GM11168 (cell line): ENCODE data around the gene SIN3A.
"Not testable (repeated sequence)": the region's sequence is repeated elsewhere in the genome, so short reads cannot be mapped to it uniquely, and the experiment has no call there.

Experiments
- in situ Hi-C: fragments of 300-500 bp; cut with MboI; formaldehyde crosslinking; loops from one replicate; pipeline ENCODE4 v1.12.0; 2022; ENCODE audit warnings: low sequenced_read_pairs; ENCODE audit not compliant: unreplicated experiment

The SIN3A gene

DNA sequence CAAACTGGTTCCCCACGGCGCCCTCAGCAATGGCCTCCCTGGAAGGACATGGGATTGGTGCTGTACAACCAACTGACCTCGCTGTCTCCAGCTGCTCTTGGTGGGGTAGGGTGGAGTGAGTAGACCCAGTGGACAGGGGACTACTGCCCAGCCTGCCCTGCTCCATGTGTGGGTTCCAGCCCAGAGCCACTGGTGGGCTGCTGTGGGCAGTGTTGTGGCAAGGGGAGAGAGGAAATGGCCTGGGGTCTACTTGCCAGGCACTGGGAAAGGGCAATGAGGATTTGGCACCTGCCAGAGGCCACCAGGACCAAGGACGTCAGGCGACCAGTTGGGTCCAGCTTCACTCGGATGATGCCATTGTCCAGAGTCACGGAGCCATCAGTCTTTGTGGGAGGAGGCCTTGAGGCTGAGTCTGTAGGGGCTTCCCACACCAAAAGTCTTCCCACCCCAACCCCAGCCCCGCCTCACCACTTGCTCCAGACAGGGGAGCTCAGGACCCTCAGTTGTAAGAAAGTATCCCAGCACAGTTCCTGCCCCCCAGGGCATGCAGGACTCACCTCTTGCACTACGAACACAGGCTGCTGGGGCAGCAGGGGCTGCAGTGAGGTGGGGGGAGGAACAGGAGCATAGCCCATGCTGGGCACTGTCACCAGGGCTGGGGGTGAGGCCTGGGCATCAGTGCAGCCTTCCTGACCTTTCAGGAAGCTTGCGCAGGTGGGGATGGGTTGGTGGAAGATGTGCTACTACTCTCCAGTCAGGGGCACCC, 92.5 kb downstream of the SIN3A start:
- in situ Hi-C loops: no loop called here

GRCh38 chr15:75357976-75358673, 93.4 kb downstream of the SIN3A start:
- in situ Hi-C loops: no loop called here

GRCh38 chr15:75356517-75356916, 95.0 kb downstream of the SIN3A start:
- in situ Hi-C loops: no loop called here

DNA sequence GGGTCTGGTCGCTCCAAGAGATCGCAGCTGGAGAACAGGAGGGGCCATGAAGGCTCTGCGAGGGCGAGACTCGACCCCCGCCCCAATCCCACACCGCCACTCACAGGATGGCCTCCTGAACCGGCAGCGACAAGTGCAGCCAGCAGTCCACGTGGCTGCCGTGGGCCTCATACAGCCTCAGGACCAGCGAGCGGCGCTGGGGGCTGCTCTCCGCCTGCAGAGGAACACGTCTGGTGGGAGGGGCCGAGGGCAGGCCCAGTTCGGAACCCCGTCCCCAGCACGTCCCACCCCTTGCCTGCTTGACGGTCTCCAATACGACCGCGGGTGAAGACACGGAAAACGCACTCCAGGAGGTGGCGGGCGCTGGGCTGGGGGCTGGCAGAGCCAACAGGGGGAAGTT, 95.5 kb downstream of the SIN3A start:
- in situ Hi-C loops: no loop called here

DNA sequence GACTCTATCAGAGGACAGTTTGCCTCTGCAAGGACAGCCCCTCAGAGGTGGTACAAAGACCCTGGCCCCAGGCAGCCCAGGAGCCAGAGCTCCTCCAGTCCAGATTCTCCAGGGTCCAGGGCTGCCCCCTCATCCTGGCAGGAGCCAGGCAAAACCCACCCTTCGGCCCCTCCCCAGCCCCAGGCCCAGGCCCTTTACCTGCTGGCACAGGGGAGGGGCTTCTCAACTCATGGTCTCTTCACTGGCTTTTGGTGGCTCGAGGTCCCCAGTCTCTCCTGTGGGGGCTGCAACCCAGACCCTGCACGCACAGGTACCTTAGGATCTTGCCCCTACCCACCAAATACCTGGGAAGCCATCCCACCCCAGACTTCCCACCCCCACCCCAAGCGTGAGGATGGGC, 96.1 kb downstream of the SIN3A start:
- in situ Hi-C loops: no loop called here

DNA sequence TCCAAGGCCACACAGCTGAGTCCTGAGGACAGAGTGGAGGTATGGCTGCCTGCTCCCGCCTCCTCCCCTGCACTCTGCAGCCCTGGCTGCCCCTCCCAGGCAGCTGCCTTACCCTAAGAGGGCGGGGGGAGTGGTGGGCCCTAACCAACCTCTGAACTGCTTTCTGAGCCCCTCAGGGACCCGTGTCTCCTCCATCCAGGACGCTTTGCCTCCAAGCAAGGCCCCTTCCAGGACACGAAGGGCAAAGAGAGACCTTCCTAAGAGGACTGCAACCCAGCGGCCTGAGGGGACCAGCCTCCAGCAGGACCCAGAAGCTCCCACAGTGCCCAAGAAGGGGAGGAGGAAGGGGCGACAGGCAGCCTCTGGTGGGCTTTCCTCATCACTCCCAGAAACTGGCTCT, 97.0 kb downstream of the SIN3A start:
- in situ Hi-C loops: no loop called here

- in situ Hi-C loops: no loop called here
Measured at GRCh38 chr15:75353604-75354003, 97.9 kb downstream of the SIN3A start.

DNA sequence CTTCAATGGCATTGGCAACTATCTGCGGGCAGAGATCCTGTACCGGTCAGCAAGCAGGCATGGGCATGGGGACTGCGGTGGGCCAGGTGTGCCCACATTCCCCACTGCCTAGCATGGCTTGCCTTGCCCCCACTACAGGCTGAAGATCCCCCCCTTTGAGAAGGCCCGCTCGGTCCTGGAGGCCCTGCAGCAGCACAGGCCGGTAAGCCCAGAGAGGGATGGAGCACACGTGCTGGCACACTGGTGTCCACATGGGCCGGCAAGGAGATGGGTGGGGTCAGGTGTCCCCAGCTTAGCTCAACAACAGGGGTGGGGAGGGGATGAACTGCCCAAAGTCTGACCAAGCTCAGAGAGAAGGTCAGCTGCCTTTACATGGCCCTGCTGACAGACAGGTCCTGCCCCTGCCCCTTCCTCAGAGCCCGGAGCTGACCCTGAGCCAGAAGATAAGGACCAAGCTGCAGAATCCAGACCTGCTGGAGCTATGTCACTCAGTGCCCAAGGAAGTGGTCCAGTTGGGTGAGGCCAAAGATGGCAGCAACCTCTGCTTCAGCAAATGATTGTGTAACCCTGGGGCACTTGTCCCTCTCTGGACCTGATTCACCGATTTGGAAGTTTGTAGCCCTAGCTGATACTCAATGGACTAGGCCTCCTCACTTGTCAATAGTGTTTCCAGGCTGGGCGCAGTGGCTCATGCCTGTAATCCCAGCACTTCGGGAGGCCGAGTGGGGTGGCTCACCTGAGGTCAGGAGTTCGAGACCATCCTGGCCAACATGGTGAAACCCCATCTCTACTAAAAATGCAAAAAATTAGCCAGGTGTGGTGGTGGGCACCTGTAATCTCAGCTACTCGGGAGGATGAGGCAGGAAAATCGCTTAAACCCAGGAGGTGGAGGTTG, 99.1 kb downstream of the SIN3A start:
- in situ Hi-C loops: no loop called here

- in situ Hi-C loops: no loop called here
Measured at GRCh38 chr15:75350601-75351361, 100.7 kb downstream of the SIN3A start.

GRCh38 chr15:75349851-75350588, 101.5 kb downstream of the SIN3A start:
- in situ Hi-C loops: no loop called here

DNA sequence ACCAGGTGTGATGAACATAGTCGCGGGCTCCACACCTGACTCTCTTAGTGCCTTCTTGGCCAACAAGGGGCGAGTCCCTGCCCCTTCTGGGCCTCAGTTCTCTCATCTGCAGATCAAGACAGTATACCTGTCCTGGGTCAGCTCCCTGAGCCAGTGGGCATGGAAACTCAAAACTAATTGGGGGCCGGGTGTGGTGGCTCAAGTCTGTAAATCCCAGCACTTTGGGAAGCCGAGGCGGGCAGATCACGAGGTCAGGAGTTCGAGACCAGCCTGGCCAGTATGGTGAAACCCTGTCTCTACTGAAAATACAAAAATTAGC, 102.2 kb downstream of the SIN3A start:
- in situ Hi-C loops: not testable (repeated sequence)

DNA sequence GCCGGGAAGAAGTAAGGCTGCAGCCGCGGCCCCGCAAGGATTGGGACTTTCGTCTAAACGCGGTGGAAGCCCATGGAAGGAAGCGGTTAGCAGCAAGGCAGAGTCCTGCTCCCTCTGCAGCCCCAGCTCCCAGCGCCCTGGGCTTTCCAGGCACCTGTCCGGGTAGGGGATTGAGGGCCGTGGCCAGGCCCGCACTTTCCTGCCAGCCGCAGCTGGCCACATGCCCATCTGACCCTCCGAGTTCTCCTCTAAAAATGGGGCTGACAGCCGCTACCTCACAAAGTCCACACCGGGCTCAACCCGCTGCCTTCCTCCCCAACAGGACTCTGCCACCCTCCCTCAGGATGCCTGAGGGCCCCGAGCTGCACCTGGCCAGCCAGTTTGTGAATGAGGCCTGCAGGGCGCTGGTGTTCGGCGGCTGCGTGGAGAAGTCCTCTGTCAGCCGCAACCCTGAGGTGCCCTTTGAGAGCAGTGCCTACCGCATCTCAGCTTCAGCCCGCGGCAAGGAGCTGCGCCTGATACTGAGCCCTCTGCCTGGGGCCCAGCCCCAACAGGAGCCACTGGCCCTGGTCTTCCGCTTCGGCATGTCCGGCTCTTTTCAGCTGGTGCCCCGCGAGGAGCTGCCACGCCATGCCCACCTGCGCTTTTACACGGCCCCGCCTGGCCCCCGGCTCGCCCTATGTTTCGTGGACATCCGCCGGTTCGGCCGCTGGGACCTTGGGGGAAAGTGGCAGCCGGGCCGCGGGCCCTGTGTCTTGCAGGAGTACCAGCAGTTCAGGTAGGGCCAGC, 102.7 kb downstream of the SIN3A start:
- in situ Hi-C loops: no loop called here

- in situ Hi-C loops: no loop called here
Measured at GRCh38 chr15:75348034-75348561, 103.4 kb downstream of the SIN3A start.

GRCh38 chr15:75347222-75348033, 104.1 kb downstream of the SIN3A start:
- in situ Hi-C loops: no loop called here

GRCh38 chr15:75346796-75347221, 104.7 kb downstream of the SIN3A start, which contains the start of gene NEIL1:
Gene NEIL1, plus strand, starts transcription at chr15:75347039. Its CDS starts 1,867 bp downstream, at chr15:75348906.
- in situ Hi-C loops: no loop called here

- in situ Hi-C loops: not testable (repeated sequence)
Measured at GRCh38 chr15:75343953-75344352, 107.5 kb downstream of the SIN3A start.

DNA sequence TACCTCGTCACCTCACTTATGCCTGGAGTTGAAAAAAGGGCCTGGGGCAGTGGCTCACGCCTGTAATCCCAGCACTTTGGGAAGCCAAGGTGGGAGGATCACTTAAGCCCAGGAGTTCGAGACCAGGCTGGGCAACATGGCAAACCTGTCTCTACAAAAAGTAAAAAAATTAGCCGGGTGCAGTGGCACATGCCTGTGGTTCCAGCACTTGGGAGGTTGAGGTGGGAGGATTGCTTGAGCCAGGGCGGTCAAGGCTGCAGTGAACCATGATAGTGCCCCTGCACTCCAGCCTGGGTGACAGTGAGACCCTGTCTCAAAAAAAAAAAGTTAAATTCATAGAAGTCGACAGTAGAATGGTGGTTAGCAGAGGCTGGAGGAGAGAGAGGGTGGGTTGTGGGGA, 109.3 kb downstream of the SIN3A start:
- in situ Hi-C loops: no loop called here
